ENCODE measurements around the gene SEMA3F.

SEMA3F gene

GRCh38 chr3:50224639-50225038, 69.5 kb downstream of the SEMA3F start:
- no peak overlapping the region for H3K27ac ChIP-seq
- no peak for TF ChIP-seq ZFX (IDR thresholded peaks at IDR 0.05; ENCODE audit: borderline replicate concordance)
- no peak for TF ChIP-seq CTCF (IDR thresholded peaks at IDR 0.05)

- H3K27ac ChIP-seq: peak overlapping the region; percentile 78
- no peak for TF ChIP-seq ZFX (IDR thresholded peaks at IDR 0.05; ENCODE audit: borderline replicate concordance)
- TF ChIP-seq CTCF (IDR thresholded peaks at IDR 0.05): no peak
Measured at GRCh38 chr3:50226888-50227389, 71.8 kb downstream of the SEMA3F start.

DNA sequence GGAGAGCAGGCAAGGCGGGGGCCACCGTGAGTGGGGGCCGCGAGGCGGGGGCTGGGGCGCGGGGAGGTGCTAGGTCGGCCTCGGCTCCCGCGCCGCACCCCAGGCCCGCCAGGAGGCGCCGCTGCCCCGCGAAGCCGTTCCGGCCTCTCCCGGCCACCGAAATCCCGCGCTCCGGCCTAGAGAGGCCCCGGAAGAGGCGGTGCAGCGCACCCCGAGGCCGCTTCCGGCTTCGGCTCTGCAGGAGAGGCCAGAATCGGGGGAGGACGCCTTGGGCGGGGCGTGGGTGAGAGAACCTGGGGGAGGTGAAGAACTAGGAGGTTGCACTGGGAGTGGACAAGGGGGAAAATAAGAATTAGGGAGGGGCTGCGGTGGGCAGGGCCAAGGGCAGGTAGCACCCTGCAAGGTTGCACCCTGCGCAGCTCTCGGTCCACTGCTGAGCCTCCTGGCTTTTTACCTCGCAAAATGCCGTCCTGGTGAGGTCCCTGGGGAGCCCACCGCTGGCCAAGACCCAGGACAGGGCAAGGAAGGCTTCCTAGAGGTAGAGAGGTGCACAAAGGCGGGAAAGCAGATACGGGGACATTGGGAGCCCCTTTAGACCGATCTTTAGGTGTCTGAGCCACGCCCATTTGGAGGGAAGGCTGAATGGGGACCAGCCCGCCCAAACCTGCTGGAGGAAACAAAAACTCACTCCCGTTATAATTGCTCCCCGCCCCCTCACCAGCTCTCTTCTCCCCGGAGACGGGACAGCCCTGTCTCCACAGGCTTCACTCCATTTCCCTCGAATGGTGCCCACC, 72.5 kb downstream of the SEMA3F start:
- TF ChIP-seq CTCF (IDR thresholded peaks at IDR 0.05): peak; percentile 92
- no peak for TF ChIP-seq ZFX (IDR thresholded peaks at IDR 0.05; ENCODE audit: borderline replicate concordance)
- H3K27ac ChIP-seq: peak overlapping the region; percentile 78

DNA sequence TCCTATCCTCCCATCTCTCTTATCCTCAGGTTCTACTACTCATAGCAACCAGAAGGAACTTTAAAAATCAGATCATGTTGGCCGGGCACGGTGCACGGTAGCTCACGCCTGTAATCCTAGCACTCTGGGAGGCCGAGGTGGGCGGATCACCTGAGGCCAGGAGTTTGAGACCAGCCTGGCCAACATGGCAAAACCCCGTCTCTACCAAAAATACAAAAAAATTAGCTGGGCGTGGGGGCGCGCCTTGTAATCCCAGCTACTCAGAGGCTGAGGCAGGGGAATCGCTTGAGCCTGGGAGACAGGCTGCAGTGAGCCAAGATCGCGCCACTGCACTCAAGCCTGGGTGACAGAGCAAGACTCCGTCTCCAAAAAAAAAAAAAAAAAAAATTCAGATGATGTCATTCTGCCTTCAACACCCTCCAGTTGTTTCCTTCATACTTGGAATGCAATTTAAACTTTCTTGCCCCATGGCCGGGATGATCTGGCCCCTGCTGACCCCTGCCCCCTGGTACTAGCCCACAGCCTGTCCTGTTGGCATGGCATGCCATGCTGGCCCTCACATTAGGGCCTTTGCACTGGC, 73.2 kb downstream of the SEMA3F start:
- peak overlapping the region; percentile 78 for H3K27ac ChIP-seq

DNA sequence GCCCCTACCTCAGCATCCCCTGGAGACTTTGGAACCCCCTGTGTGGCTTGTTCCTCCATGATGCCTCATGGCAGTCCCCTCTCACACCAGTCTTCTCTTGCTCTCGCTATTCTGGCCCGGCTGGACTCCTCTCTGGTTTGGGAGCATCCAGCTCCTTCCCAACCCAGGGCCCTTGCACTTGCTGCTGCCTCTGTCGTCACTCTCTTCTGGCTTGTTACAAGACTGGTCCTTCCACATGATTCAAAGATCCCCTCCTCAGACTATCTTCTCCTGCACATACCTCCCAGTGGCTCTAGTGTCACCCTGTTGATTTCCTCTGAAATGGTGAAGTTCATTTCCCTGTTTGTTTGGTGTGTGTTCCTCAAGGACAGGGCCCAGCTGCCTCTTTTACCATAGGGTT, 74.4 kb downstream of the SEMA3F start:
- H3K27ac ChIP-seq: peak overlapping the region; percentile 46
- TF ChIP-seq CTCF (IDR thresholded peaks at IDR 0.05) (no peak), ZFX (IDR thresholded peaks at IDR 0.05; ENCODE audit: borderline replicate concordance) (no peak)

- TF ChIP-seq CTCF (IDR thresholded peaks at IDR 0.05) (no peak), ZFX (IDR thresholded peaks at IDR 0.05; ENCODE audit: borderline replicate concordance) (no peak)
Measured at GRCh38 chr3:50230104-50230793, 75.1 kb downstream of the SEMA3F start.

DNA sequence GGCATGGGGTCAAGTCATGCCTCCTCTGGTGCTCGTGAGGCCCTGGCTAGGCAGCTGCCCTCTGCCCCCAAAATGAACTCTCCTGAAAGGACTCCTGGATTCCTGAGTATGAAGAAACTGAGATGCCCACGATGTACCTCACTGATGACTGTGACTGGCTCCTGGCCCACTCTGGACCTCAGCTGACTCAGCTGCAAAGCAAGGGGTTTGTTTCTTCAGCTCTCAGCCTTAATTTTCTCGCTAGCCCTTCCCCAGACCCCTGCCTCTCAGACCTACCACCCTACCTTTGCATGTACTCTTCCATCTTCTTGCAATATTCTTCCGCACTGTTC, 75.6 kb downstream of the SEMA3F start:
- TF ChIP-seq ZFX (IDR thresholded peaks at IDR 0.05; ENCODE audit: borderline replicate concordance): no peak
- no peak for TF ChIP-seq CTCF (IDR thresholded peaks at IDR 0.05)
- H3K27ac ChIP-seq: no peak overlapping the region

More at GRCh38 chr3:50230104-50230793, 75.1 kb downstream of the SEMA3F start:
- peak overlapping the region; percentile 46 for H3K27ac ChIP-seq
